HepG2 (cell line): ENCODE results near the gene RPL41. TPM values are rescaled to one million over a fixed set of nuclear protein-coding genes. Genes with fewer than 3 reads are reported as not detected.
A peak's percentile ranks its signal among the peaks of the same experiment; 100 is the strongest.

Source experiments
- CREB1 ChIP-seq, 2 experiments: fragments of 450-650 bp in 1 of 2; IDR thresholded peaks; 2 replicates each; pipeline ENCODE4 v1.6.1; 2016 to 2017; ENCODE audit warnings: control low read depth in 1 of 2, mild to moderate bottlenecking in 1 of 2, missing compliant biosample characterization in 1 of 2, missing genetic modification characterization in 1 of 2
- ELF4 ChIP-seq: sonication (generic); formaldehyde crosslinking; IDR thresholded peaks from 2 replicates; pipeline ENCODE4 v1.5.0; 2020; ENCODE audit warnings: missing genetic modification reagents, mild to moderate bottlenecking, moderate library complexity, borderline replicate concordance
- KLF16 ChIP-seq, 2 experiments: sonication (generic) in 1 of 2; formaldehyde crosslinking in 1 of 2; IDR thresholded peaks; 2 replicates each; pipeline versions ENCODE4 v1.6.1 to v1.8.0; 2016 to 2023; ENCODE audit warnings: missing genetic modification reagents in 2 of 2, missing compliant biosample characterization in 1 of 2
- MAFK ChIP-seq, 2 experiments: IDR thresholded peaks in 1 of 2; conservative IDR thresholded peaks in 1 of 2; 2 replicates each; pipeline ENCODE4 v1.6.1; 2011; ENCODE audit warnings: improper control_type of control experiment in 2 of 2, low read length in 2 of 2
- MXD1 ChIP-seq: sonication (generic); formaldehyde crosslinking; IDR thresholded peaks from 2 replicates; pipeline ENCODE4 v1.4.0; 2020; ENCODE audit warnings: mild to moderate bottlenecking, missing genetic modification reagents
- PHF21A ChIP-seq: sonication (generic); formaldehyde crosslinking; IDR thresholded peaks from 2 replicates; pipeline ENCODE4 v1.5.0; 2020; ENCODE audit warnings: mild to moderate bottlenecking, missing genetic modification reagents
- SRY ChIP-seq: sonication (generic); formaldehyde crosslinking; IDR thresholded peaks from 2 replicates; pipeline ENCODE4 v1.8.0; 2022; ENCODE audit warnings: mild to moderate bottlenecking, missing genetic modification reagents
- THAP9 ChIP-seq: sonication (generic); formaldehyde crosslinking; IDR thresholded peaks from 2 replicates; pipeline ENCODE4; 2020; ENCODE audit warnings: missing genetic modification reagents, mild to moderate bottlenecking, borderline replicate concordance
- ZBTB2 ChIP-seq: sonication (generic); formaldehyde crosslinking; IDR thresholded peaks from 2 replicates; pipeline ENCODE4 v1.8.0; 2022; ENCODE audit warnings: low read depth, missing genetic modification reagents
- ZBTB33 ChIP-seq: sonication (generic); formaldehyde crosslinking; IDR thresholded peaks from 2 replicates; pipeline ENCODE4 v1.4.0; 2020; ENCODE audit warnings: missing genetic modification reagents
- ZFP90 ChIP-seq: sonication (generic); formaldehyde crosslinking; IDR thresholded peaks from 2 replicates; pipeline ENCODE4 v1.8.0; 2022; ENCODE audit warnings: missing genetic modification reagents, mild to moderate bottlenecking, inconsistent platforms, borderline replicate concordance
- ZNF264 ChIP-seq: sonication (generic); formaldehyde crosslinking; IDR thresholded peaks from 2 replicates; pipeline ENCODE4 v1.4.0; 2020; ENCODE audit warnings: missing genetic modification reagents
- ZNF468 ChIP-seq: sonication (generic); formaldehyde crosslinking; IDR thresholded peaks from 2 replicates; pipeline ENCODE4 v1.8.0; 2022; ENCODE audit warnings: mild to moderate bottlenecking, moderate library complexity, missing genetic modification reagents
- ZNF704 ChIP-seq: sonication (generic); formaldehyde crosslinking; IDR thresholded peaks from 2 replicates; pipeline ENCODE4 v1.8.1; 2023; ENCODE audit warnings: mild to moderate bottlenecking, inconsistent platforms, moderate library complexity, missing genetic modification reagents, borderline replicate concordance
- ZNF784 ChIP-seq: sonication (generic); formaldehyde crosslinking; IDR thresholded peaks from 2 replicates; pipeline ENCODE4 v1.5.1; 2020; ENCODE audit warnings: missing genetic modification reagents, mild to moderate bottlenecking, borderline replicate concordance
- polyA plus RNA-seq, 8 experiments: library from polyadenylated mRNA; depleted of rRNA in 3 of 8; stranded (reverse) in 7 of 8; unstranded in 1 of 8; fragments of >200 nt; fragmentation: Illumina TruSeq in 4 of 8; extraction: Trizol in 4 of 8; gene quantifications; 2 replicates each; pipeline versions ENCODE4 v1.2.1 to v1.2.3, GENCODE V29; 2011 to 2016; ENCODE audit warnings: low read depth in 4 of 8, missing spikeins in 1 of 8, mixed read lengths in 1 of 8; ENCODE audit not compliant: insufficient read depth in 1 of 8
- total RNA-seq, 5 experiments: library from RNA; depleted of rRNA; stranded (reverse); fragments of >200 nt; fragmentation: Illumina TruSeq; extraction: Trizol; gene quantifications; 2 replicates each; pipeline ENCODE4 v1.2.3, GENCODE V29; 2016; ENCODE audit warnings: low read depth in 1 of 5

RPL41 gene
- total and polyA plus RNA-seq, 2 of the 13 experiments (the other 11 are each of a cell fraction or from before 2014, with no cell fraction given) = 4,012 to 7,670 TPM

- TF ChIP-seq ZBTB33 (CRISPR knock-in tag) (peak; percentile 83; the same call in 1 of the 2 replicates), THAP9 (peak; percentile 16; the same call in 1 of the 2 replicates), ZFP90 (peak; percentile 68), ZNF704 (0 out of 2 replicates have a peak, but pooled peaks have one; percentile 26), PHF21A (CRISPR knock-in tag) (peak; percentile 100), ZNF468 (no peak), ELF4 (CRISPR knock-in tag) (peak; percentile 89; the same call in 1 of the 2 replicates), KLF16 (CRISPR knock-in tag; IDR thresholded peaks at IDR 0.05) (peak in 1 of 2 experiments; percentile 90; a peak in 2 of 4 replicates), MXD1 (CRISPR knock-in tag) (no peak), ZBTB2 (CRISPR knock-in tag) (peak; percentile 74), CREB1 (IDR thresholded peaks at IDR 0.05) (no peak), CREB1 (CRISPR knock-in tag; IDR thresholded peaks at IDR 0.05) (peak; percentile 82), SRY (CRISPR knock-in tag) (no peak), ZNF264 (peak; percentile 93), ZNF784 (no peak), MAFK (conservative IDR thresholded peaks at IDR 0.05 in 1 of 2, IDR thresholded peaks at IDR 0.05 in 1 of 2; ENCODE audit: low read length in 2 of 2) (peak in 1 of 2 experiments; percentile 36; a peak in 3 of 4 replicates)
These were observed 34.8 kb upstream of the RPL41 start (continued) for GRCh38 chr12:56081393-56082347.
